Right kidney (tissue), 9 donors: ENCODE measurements around the gene PLEKHH3.

Source experiments
- DNase-seq: peaks from one replicate; pipeline ENCODE4 v3.0.0-alpha.2; 2016
- long read RNA-seq, 8 donors: transcript quantifications; one replicate each; lab custom pipeline, GENCODE V29; 2026

PLEKHH3 gene, protein sequence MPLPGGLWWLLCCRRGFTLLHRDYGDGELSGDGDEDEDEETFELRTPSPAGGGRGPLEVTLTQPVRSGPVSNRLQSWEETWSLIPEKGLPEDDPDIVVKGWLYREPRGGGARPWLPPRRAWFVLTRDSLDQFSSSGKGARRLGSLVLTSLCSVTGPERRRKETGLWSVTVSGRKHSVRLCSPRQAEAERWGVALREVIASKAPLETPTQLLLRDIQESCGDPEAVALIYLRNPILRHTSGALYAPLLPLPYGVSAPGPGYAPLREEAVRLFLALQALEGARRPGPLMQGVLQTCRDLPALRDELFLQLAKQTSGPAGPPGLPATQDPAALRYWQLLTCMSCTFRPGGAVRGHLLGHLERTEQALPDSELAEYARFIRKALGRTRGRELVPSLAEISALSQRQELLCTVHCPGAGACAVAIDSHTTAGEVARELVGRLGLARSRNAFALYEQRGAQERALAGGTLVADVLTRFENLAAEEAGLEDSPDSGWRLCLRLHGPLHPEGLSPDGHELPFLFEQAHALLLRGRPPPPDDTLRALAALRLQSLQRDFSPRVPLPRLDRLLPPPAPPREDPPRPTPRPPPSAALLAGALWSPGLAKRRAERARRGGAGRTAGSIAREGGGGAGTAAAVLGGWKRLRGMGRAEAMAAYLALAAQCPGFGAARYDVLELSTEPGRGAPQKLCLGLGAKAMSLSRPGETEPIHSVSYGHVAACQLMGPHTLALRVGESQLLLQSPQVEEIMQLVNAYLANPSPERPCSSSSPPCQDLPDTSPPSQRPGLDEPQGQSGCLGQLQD
- long read RNA-seq, donor 1, partial matches to known transcripts, result 0 of 1 reads
- long read RNA-seq, donor 1, other reads (novel, unspliced or antisense), result 0 of 1 reads
- long read RNA-seq, donor 2, full-length matches to known transcripts, result 2 of 2 reads
- long read RNA-seq, donor 2, partial matches to known transcripts, result 0 of 2 reads
- long read RNA-seq, donor 2, other reads (novel, unspliced or antisense), result 0 of 2 reads
- long read RNA-seq, donor 3, partial matches to known transcripts, result 0 of 2 reads
- long read RNA-seq, donor 3, other reads (novel, unspliced or antisense), result 0 of 2 reads
- long read RNA-seq, donor 4, partial matches to known transcripts, result 0 of 1 reads
- long read RNA-seq, donor 4, other reads (novel, unspliced or antisense), result 0 of 1 reads
- long read RNA-seq, donor 5, partial matches to known transcripts, result 0 of 2 reads
- long read RNA-seq, donor 5, other reads (novel, unspliced or antisense), result 0 of 2 reads
- long read RNA-seq, donor 6, partial matches to known transcripts, result 0 of 1 reads
- long read RNA-seq, donor 6, other reads (novel, unspliced or antisense), result 0 of 1 reads
- long read RNA-seq, donor 7, result 0 reads
- long read RNA-seq, donor 8, partial matches to known transcripts, result 0 of 1 reads
- long read RNA-seq, donor 8, other reads (novel, unspliced or antisense), result 0 of 1 reads

DNA sequence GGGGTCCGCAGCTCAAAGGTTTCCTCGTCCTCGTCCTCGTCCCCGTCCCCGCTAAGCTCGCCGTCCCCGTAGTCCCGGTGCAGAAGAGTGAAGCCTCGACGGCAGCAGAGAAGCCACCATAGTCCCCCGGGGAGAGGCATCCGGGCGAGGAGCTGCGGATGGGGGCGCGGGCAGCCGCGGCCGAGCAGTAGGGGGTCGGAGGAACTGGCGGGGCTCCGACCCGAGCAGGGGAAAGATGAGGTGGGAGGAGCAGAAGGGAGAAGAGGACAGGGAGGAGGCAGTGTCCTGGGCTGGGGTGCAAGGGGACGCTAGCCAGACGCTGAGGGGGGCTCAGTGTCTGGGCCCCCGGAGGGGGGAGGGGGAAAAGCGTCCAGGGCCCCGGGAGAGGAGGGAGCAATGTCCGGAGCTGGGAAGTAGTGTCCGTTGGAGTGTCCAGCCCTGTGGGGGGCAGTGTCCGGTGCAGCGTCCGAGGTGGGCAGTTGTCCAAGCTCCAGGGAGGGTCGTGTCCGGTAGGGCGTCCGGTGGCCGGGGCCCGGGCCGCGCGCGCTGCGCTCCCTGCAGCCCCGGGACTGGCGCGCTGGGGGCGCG lies at the start of gene PLEKHH3:
PLEKHH3 (minus strand) TSS at position 571 of the 588 bp plus-strand sequence; CDS start at position 140, 431 bp downstream.
- peak; percentile 94 for DNase-seq

DNA sequence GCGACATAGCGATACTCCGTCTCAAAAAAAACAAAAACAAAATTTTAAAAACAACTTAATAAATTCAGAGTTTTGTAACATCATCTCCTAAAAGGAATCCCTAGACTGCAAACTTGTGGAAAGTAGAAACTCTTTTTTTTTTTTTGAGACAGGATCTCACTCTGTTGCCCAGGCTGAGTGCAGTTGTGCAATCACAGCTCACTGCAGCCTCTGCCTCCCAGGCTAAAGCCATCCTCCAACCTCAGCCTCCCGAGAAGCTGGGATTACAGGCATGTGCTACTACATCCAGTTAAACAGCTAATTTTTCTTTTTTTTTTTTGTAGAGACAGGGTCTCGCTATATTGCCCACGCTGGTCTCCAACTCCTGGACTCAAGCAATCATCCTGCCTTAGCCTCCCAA lies 48.3 kb upstream of the PLEKHH3 start:
- DNase-seq, result no peak

DNA sequence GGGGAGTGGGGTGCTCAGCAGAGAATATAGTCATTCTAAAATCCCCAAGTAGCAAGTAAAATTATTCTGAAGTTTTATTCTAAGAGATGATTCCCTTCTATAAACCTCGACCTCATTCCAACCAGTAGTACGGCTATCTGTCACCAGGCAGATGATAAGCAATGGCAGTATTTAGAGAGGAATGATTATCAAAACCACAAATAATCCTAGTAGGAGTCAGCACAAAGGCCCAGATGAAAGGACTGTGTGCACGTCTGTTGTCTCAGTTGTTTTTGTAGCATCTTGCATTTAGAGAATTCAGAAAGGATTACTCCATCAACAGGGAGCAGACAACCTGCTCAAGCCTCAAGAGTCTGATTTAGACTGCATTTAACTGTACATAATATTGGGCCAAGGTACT lies 46.8 kb upstream of the PLEKHH3 start:
- DNase-seq, result no peak

DNA sequence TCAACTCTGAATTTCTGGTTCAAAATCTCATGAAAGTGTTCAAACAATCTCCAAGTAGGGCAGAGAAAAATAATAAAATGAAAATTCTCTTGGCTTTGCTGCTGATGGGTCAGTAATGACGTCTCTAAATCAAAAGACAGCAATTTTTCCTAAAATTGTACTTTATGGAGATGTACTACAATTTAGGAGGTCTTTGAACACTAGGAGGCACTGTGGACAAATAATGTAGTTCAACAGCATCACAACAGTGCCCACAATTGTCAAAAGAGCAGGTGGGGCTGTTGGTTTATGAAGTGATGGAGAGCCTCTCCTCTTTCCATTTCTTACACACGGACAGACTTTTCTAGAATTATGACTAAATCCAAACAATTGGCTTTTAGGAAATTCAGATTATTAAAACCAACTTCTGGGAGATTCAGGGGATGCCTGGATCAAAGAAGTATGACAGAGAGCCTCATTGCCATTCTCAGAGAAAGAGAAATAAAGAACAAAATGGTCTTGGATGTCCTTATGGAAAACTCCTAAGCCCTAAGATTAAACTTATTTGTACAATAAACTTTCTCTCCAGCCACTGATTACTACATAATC lies 44.3 kb upstream of the PLEKHH3 start:
- peak; percentile 24 for DNase-seq

DNA sequence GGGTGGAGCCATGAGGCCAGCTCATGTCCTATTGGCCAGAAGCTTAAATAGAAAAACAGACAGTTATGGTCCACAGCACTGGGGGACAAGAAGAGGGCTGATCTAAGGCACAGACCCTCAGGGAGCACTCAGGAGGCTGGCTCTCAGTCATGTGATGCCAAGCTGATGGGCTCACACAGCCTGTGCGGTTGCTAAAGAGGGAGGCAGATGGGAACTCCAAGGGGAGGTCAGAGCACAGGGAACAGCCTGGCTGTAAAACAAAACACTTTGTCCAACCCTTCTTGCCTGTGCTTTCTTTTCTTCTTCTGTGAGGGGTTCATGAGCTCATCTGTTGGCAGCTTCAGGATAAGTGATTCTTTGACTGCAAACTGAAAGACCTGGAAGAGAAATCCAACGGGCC lies 32.8 kb upstream of the PLEKHH3 start:
- no peak for DNase-seq

DNA sequence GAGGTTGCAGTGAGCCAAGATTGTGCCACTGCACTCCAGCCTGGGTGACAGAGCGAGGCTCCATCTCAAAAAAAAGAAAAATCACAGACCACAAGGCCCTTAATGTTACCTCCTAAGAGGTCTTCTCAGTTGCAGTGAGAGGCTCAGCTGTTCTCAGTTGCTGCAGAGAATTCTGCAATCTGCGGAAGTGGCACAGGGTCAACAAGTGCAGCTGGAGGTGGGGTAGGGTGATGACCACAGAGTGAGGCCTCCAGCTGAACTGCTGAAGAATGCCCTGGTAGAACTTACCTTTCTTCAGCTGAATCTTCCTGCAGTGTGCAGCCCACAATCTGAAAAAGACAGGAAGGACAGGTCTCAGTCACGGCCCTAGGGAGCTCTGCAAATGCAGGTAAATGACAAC lies 31.8 kb upstream of the PLEKHH3 start:
- no peak for DNase-seq

DNA sequence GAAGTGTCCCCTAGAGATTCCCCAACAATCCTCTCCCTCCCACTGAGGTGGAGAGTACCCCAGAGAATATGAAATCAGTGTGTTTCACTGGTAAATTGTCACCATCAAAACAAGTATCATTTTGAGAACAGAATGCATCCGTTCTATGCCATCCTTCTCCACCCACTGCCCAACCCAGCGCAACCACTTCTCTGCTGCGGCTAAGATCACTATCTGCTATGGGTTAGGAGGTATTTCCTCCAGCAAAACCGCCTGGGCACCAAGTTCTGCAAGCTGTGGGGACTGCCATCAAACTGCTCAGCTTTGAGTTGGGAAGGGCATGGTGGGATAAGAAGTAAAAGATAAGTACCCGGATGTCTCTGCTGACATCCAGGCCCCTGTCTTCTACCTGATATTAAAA lies 29.9 kb upstream of the PLEKHH3 start:
- no peak for DNase-seq

DNA sequence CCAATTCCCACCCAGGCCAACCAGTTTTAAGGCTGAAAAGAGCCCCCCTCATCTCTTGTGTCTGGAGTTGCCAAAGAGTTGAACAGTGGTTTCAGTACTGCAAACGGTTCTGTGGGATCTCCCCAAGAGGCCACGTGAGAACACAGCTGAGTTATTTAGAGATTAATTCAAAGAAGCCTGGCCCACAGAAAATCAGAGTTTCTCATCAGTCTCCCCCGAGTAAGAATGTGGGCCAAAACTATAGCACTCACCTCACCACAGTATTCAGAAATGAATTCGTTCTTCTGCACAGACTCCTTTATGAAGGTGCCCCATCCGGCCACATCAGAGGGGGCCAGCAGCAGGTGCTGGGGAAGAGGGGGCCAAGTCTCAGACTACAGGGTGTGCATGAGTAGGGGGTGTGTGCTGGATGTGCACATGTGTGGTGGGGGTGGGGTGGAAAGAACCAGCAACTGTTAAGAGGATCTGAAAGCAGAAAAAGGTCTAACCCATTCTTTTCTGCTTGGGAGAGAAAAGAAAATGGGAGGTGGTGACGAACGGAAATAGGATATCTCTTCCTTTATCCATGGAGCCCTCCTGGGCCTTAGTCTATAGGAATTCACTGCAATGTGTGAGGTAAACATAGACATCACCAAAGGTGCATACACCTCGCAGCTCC lies 28.2 kb upstream of the PLEKHH3 start:
- no peak for DNase-seq

DNA sequence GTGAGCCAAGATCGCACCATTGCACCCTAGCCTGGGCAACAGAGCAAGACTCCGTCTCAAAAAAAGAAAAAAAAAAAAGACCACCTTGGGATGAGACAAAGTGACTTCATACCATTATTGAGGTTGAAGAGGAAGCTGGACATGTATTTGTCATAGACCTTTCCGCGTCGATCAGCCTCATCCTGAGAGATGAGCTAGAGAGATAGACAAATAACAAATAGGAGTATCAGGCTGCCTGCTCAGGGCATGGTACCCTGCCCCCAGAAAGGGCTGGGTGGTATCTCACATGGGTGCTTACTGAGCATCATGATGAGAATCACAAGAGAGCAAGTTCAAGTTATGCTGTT lies 27.7 kb upstream of the PLEKHH3 start:
- no peak for DNase-seq

DNA sequence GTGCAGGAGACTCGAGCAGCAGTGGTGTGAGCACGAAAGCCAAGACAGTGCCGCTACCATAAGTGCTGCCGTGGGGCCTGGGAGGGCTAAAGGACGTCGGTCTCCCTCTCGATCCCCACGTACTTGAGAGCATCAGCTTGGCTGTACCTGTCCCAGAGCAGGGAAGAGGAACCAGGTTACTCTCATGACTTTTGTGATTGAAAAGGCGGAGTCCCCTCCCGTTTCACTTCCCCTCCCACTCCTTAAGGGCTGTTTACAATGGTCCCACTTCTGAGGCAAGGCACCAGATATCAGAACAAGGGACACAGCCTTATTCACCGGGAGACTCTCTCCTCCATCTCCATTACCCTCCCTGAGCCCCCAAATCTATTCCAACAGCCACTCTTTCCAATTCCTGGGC lies 25.7 kb upstream of the PLEKHH3 start:
- no peak for DNase-seq

DNA sequence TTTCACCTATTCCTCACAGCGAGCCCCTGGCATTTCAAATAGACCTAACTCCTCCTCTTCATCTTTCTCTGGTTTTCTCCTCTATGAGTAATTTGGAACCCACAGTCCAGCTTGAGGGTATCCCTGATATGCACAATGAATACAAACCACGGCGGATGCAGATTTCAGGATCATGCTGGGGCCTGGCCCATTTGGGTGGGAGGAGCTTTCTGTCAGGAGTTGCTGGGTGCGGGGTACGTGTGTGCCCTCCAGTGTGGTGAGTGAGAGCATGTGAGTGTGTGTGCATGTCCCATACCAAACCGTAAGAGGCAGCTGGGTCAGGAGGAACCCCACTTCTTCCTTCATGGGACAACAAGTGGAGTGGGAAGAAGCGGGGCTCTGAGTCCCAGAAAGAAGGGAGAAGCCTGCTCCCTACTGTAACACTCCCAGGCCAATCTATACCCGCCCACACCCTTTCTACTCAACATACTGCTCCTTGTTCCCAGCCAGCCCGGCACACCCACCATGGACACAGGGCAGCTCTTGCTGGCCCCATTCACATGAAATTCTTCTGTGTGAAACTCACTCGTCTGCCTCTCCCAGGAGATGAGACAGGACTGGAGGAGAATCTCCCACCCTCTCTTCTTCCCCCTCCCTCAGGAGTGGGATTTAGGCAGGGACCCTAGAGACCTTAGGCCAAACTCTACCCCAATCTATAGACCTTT lies 23.9 kb upstream of the PLEKHH3 start:
- no peak for DNase-seq

DNA sequence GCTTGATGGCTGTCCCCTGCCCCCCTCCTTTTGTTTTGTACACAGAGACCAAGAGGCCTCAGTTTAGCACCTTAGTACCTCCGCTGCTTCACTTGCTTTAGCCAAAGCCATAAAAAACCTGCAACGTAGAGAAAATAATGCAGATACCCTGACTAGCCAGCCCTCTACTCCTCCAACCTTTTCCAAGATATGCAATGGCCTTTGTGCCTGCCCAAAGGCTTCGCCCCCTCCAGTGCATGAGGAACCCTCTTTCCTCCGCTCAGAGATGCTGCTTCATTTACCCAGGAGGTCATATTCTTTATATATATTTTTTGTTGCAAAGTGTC lies 22.6 kb upstream of the PLEKHH3 start:
- DNase-seq, result no peak

DNA sequence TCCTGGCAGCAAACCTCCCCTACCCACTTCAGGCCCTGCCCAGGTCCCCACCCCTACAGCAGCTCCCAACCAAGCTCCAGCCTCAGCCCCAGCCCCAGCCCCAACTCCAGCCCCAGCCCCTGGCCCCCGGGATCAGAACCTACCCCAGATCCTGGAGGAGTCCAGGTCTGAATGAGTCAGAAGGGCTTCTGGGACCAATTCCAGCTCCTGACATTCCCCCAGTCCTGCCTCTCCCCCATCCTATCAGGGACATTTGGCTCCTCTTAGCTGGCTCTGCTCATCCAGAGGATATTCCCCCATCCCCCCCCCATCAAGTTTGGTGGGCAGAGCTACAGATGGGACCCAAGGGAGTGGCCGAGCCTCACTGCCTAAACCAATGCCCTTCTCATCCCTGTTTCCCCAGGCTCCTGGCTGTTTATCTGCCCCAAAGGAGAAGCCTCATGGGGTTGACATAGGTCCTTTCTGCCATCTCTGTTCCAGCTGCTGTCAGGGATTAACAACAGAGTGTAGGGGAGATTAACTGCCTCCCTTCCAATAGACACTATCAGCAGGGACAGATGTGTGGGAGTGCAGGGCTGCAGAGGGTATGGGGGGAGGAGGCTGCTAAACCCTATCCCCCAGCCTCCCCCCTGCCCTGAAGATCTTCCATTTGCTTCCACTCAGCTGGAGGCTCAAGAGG lies 22.1 kb upstream of the PLEKHH3 start:
- no peak for DNase-seq

DNA sequence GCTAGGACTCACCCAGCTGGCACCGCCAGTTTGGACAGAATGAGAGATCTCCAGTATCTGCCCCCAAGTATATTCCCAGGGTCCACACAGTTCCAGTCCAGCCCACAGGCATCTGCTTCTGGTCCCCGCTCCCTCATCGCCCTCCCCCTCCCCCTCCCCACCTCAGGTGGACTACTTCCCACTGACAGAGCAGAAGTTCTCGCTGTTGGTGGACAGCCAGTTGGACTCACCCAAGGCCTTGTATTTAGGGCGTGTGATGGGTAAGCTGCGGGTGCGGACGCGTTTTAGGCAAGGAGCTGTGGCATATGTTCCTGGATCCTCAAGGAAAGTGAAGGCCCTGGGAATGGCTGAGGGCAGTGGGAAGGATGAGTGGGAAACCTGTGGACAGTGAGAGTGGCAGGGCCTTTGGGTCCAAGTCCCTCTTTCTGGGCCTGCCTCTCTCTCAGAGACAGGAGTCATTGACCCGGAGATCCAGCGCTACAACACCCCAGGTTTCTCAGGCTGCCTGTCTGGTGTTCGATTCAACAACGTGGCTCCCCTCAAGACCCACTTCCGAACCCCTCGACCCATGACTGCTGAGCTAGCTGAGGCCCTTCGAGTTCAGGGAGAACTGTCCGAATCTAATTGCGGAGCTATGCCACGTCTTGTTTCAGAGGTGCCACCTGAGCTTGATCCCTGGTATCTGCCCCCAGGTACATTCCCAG lies 20.5 kb upstream of the PLEKHH3 start:
- DNase-seq, result no peak

DNA sequence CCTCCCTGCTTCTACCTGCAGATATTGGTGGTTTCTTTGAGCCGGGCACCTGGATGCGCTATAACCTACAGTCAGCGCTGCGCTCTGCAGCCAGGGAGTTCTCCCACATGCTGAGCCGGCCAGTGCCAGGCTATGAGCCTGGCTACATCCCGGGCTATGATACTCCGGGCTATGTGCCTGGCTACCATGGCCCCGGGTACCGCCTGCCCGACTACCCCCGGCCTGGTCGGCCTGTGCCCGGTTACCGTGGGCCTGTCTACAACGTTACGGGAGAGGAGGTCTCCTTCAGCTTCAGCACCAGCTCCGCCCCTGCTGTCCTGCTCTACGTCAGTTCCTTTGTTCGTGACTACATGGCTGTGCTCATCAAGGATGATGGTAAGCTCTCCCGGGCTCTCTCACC lies 18.7 kb upstream of the PLEKHH3 start:
- no peak for DNase-seq

DNA sequence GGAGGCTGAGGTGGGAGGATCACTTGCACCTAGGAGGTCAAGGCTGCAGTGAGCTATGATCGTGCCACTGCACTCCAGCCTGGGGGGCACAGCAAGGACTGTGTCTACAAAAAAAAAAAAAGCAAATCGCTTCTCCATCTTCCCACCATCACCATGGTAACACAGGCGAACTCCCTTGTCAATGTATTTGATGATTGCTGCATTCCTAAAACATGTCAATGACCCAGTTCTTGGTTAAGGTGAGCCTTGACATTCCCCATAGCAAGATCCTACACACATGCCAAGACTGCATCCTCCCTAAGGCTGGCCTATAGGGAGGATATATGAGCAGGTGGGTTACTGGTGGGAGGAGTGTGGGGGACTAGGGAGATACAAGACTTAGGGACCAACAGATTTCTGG lies 17.7 kb upstream of the PLEKHH3 start:
- DNase-seq, result no peak

DNA sequence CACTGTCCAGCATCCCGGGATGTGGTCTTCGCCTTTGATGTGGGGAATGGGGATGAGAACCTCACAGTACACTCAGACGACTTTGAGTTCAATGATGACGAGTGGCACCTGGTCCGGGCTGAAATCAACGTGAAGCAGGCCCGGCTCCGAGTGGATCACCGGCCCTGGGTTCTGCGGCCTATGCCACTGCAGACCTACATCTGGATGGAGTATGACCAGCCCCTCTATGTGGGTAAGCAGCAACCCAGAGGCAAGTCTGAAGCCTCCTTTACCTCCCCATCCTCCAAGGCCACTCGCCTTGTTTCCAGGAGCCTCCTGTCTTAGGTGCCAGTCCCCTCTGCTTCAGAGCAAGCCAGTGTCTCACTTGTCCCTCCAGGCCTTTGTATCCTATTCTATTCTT lies 15.7 kb upstream of the PLEKHH3 start:
- no peak for DNase-seq

DNA sequence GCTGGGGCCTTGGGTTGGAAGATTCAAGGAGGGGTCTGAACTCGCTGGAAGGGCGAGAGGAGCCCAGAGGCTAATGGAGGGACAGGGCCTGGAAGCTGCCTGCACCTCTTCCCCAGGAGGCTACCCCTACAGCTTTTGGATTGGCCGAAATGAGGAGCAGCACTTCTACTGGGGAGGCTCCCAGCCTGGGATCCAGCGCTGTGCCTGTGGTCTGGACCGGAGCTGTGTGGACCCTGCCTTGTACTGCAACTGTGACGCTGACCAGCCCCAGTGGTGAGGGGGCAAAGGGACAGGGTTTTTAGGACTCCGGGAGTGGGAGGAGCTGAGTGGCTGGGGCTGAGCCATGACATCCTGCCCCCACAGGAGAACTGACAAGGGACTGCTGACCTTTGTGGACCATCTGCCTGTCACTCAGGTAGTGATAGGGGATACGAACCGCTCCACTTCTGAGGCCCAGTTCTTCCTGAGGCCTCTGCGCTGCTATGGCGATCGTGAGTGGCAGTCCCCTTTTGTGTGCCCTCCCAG lies 14.3 kb upstream of the PLEKHH3 start:
- DNase-seq, result no peak

DNA sequence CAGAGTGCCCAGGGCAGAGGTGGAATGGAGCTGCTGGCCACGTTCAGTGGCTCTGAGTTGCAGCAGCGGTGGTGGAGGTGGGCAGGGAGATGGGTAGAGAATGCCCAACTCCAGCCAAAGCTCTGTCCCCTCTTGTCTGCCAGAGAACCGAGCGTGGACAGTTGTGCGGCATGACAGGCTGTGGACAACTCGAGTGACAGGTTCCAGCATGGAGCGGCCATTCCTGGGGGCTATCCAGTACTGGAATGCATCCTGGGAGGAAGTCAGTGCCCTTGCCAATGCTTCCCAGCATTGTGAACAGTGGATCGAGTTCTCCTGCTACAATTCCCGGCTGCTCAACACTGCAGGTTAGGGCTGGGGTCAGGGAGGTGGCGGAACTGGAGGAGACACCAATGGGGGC lies 13.8 kb upstream of the PLEKHH3 start:
- no peak for DNase-seq
